ENCODE measurements around the gene RCN2.

RCN2 gene

GRCh38 chr15:76994971-76995945, 63.7 kb downstream of the RCN2 start, which contains the start of gene PSTPIP1:
PSTPIP1 (plus strand) TSS chr15:76995126; CDS start chr15:76995574, 448 bp downstream.
- peak; percentile 53 to 66 for DNase-seq

DNA sequence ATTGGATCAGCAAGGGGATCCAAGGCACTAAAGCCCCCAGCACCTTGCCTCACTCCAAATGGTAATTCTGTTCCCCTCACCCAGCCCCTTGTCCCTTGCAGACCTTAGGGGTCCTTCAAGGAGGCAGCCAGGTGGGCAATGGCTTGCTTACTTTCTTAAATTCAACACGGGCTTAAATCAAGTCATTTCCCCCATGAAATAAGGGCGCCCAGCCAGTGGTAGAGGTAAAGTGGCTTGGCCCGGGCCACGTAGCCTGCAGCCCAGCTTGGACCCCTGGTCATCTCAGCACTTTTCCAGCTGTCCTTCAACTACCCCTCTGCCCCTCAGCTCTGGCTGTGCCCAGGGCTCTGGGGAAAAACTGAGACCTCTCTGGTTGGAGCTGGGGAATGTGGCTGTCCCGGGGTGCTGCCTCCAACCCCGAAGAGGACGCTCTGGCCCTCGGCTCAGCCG, 64.6 kb downstream of the RCN2 start:
- DNase-seq: no peak

DNA sequence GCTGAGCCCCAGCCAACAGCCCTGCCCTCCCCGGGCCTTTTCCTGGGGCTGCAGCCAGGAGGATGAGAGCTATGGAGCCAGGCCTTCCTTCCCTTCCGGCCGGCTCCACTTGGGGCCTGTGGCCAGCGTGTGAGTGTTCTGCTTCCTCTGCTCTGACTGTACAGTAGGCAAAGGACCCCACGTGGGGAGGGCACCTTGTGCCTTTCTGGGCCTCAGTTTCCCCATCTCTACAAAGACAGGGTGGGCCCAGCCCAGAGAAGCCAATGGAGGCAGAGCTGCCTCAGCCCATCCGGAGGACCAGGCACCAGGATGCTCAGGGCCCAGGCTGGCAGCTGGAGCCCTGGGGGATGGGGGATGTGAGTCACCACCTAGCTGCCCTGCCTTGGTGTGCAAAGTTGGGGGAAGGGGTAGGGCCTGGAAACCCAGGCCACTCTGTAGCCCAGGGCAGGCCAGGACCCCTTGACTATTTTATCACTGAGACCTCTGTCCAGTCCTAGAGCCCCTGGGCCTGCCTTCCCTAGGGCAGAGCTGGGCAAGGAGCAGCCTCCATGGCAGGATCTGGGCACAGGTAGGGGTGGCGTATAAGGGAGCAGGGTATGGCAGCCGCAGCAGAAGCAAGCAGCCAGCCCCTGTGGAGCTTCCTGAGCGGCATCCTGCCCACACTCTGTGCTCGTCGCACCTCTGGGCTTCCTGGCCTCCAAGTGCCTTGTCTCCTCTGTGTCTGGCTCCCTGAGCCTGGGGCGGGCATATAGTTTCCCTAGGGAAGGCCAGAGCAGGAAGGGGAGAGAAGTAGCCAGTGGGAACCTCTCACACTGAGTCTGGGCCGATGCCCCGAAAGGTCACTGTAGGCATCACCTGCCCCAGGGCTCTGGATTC, 65.2 kb downstream of the RCN2 start:
- peak; percentile 61 to 64 for DNase-seq

DNA sequence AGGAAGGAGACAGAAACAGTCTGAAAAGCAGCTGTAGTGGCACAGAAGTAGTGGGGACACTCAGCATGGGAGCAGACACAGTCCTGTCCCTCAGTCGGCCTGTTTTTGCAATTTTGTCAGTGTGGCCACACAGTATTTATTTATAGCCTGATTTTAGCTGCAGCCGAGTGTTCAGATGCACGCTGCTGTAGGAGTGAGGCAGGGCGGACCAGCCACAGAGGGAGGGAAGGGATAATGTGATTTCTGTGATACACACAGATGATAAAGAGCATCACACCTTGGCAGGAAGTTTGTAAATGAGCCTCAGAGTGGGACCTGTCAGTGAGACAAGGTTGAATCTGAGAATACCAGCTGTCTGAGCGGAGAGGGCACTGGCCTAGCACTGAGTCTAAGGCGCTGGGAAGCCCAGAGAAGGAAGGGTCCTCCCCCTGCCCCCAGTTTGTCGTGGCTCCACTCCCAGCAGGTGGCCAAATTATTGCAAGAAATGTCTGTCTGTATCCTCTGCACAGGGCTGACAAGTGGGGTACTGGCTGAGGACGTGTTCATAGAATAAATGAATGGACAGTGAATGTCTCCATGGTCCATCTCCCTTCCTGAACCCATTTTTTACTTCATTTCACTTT, 67.2 kb downstream of the RCN2 start:
- DNase-seq: no peak

DNA sequence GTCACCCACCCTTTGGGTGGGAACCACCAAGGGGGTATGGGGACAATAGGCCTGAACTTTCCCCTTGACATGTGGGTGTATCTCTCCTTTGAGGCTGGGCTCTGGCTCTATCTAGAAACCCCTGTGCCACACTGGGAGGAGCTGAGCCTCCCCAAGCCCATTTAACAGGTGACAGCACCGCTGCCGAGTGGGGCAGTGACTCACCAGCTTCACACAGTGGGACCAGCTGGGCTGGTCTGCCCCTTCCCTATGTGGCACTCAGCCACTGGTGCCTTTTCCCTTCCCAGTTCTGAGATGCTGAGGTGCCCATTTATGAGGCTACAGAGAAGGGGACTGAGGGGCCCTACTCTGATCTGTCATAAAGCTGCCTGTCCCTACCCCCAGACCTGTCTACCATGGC, 68.4 kb downstream of the RCN2 start:
- no peak for DNase-seq

DNA sequence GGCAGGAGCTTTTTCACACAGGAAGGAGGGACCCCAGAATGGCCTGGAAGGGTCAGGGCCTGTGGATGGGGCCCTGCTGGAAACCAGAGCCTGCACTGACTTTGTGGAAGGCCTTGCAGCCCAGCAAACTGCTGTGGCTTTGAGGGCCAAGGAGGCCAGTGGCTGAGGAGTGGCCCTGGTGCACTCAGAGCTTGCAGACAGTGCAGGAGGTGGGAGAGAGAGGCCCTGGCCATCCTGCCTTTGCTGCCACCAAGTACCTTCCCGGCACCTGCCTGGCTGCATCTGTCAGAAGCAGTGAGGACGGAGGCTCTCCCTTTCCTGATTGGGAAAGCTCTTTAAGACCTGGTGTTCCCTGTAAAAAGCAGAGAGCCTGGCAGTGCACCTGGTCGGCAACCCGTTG, 69.8 kb downstream of the RCN2 start:
- DNase-seq: no peak

- DNase-seq: no peak
These were observed 70.4 kb downstream of the RCN2 start for GRCh38 chr15:77001966-77002365.

GRCh38 chr15:77002436-77002835, 70.9 kb downstream of the RCN2 start:
- DNase-seq: no peak

- DNase-seq: peak; percentile 64 to 72
These were observed 71.7 kb downstream of the RCN2 start for GRCh38 chr15:77002954-77003912.

Measured in activated CD4-positive, alpha-beta T cell treated with anti-CD3 and anti-CD28 coated beads for 4 hours (primary cell).